GM23338 (cell line): ENCODE data around the gene FAM193B. TPM values are rescaled to one million over a fixed set of nuclear protein-coding genes. Genes with fewer than 3 reads are reported as not detected.

Experiments used
- ATAC-seq: fragments of 200-7000 bp; cut with Tn5 transposase; 3 replicates; pipeline ENCODE4 v1.9.1; 2020
- DNase-seq: peaks from one replicate; pipeline ENCODE4 v3.0.0-alpha.2; 2015; ENCODE audit warnings: low spot score
- H2AFZ ChIP-seq: fragments of 200-600 bp; sonication (generic); 2 replicates; pipeline ENCODE4 v1.8.0; 2016; ENCODE audit warnings: antibody characterized with exemption, mild to moderate bottlenecking, moderate library complexity
- H3F3A ChIP-seq: fragments of 200-600 bp; sonication (generic); replicated peaks from 2 replicates; pipeline ENCODE4 v1.8.0; 2017; ENCODE audit warnings: antibody characterized with exemption, mixed run types, low read depth
- H3K27ac ChIP-seq: fragments of 200-600 bp; sonication (generic); 2 replicates; pipeline ENCODE4 v1.6.1; 2016; ENCODE audit warnings: low read depth
- H3K27me3 ChIP-seq: fragments of 200-600 bp; sonication (generic); 2 replicates; pipeline ENCODE4 v1.8.0; 2016; ENCODE audit warnings: mild to moderate bottlenecking, mixed run types, moderate library complexity; ENCODE audit not compliant: insufficient read depth
- H3K36me3 ChIP-seq: fragments of 200-600 bp; sonication (generic); 2 replicates; pipeline ENCODE4 v1.8.0; 2016; ENCODE audit warnings: mild to moderate bottlenecking; ENCODE audit not compliant: insufficient read depth
- H3K4me1 ChIP-seq: fragments of 200-600 bp; sonication (generic); 2 replicates; pipeline ENCODE4 v1.8.0; 2016; ENCODE audit warnings: mild to moderate bottlenecking, moderate library complexity; ENCODE audit not compliant: insufficient read depth
- H3K4me2 ChIP-seq: fragments of 200-600 bp; sonication (generic); 2 replicates; pipeline ENCODE4 v1.7.1; 2017; ENCODE audit warnings: mixed run types
- H3K4me3 ChIP-seq: fragments of 200-600 bp; sonication (generic); 2 replicates; pipeline ENCODE4 v1.6.1; 2016; ENCODE audit warnings: mixed run types
- H3K79me2 ChIP-seq: fragments of 200-600 bp; sonication (generic); replicated peaks from 2 replicates; pipeline ENCODE4 v1.8.0; 2017; ENCODE audit warnings: mild to moderate bottlenecking; ENCODE audit not compliant: insufficient read depth
- H3K9me2 ChIP-seq: fragments of 200-600 bp; sonication (generic); 2 replicates; pipeline ENCODE4 v1.8.0; 2017; ENCODE audit not compliant: insufficient read depth
- H4K20me1 ChIP-seq: fragments of 200-600 bp; sonication (generic); replicated peaks from 2 replicates; pipeline ENCODE4 v1.8.0; 2017; ENCODE audit warnings: mild to moderate bottlenecking; ENCODE audit not compliant: insufficient read depth
- H3K27ac Mint-ChIP-seq: 2 replicates; pipeline ENCODE4 v1.8.0; 2020; ENCODE audit warnings: inconsistent platforms, mild to moderate bottlenecking, moderate library complexity, mixed read lengths
- H3K27me3 Mint-ChIP-seq: 3 replicates; pipeline ENCODE4 v1.8.0; 2022; ENCODE audit warnings: low read depth, mild to moderate bottlenecking, moderate library complexity, mixed read lengths, inconsistent platforms; ENCODE audit not compliant: insufficient read depth, poor library complexity
- H3K36me3 Mint-ChIP-seq: 3 replicates; pipeline ENCODE4 v1.8.0; 2021; ENCODE audit warnings: low read depth, mild to moderate bottlenecking, inconsistent platforms, moderate library complexity, mixed read lengths
- H3K4me1 Mint-ChIP-seq: 3 replicates; pipeline ENCODE4 v1.8.0; 2020; ENCODE audit warnings: mild to moderate bottlenecking, inconsistent platforms, mixed read lengths
- H3K4me3 Mint-ChIP-seq: 3 replicates; pipeline ENCODE4 v1.8.0; 2021; ENCODE audit warnings: moderate library complexity, mild to moderate bottlenecking, inconsistent platforms, mixed read lengths
- H3K9me3 Mint-ChIP-seq: 3 replicates; pipeline ENCODE4 v1.8.0; 2020; ENCODE audit warnings: moderate library complexity, mild to moderate bottlenecking, inconsistent platforms, mixed read lengths
- CREB1 ChIP-seq: fragments of 250-450 bp; sonication (Bioruptor Pico); IDR thresholded peaks from 2 replicates; pipeline ENCODE4 v1.5.0; 2020; ENCODE audit warnings: low read depth, mild to moderate bottlenecking, moderate library complexity
- ETS1 ChIP-seq: IDR thresholded peaks from 2 replicates; pipeline ENCODE4 v1.6.1; 2016; ENCODE audit warnings: antibody characterized with exemption
- EZH2phosphoT487 ChIP-seq: fragments of 200-600 bp; sonication (generic); IDR thresholded peaks from one replicate; pipeline ENCODE4 v1.8.1; 2018; ENCODE audit warnings: antibody characterized with exemption; ENCODE audit not compliant: unreplicated experiment
- NANOG ChIP-seq: IDR thresholded peaks from 2 replicates; pipeline ENCODE4 v1.6.1; 2016; ENCODE audit warnings: antibody characterized with exemption, borderline replicate concordance
- POLR2AphosphoS5 ChIP-seq: IDR thresholded peaks from 2 replicates; pipeline ENCODE4 v1.6.1; 2016; ENCODE audit warnings: antibody characterized with exemption, low read depth
- STAT1 ChIP-seq: IDR thresholded peaks from one replicate; pipeline ENCODE4 v1.6.1; 2016; ENCODE audit warnings: antibody characterized with exemption; ENCODE audit not compliant: unreplicated experiment
- ZNF114 ChIP-seq: fragments of 250-450 bp; sonication (Bioruptor Pico); IDR thresholded peaks from 2 replicates; pipeline ENCODE4 v1.5.0; 2020; ENCODE audit warnings: mild to moderate bottlenecking, moderate library complexity
- polyA plus RNA-seq: library from polyadenylated mRNA; unstranded; fragments of >200 nt; fragmentation: Nextera tagmentation; extraction: Ambion mirVana; gene quantifications from 2 replicates; pipeline ENCODE4 v1.2.1, GENCODE V29; 2016
- total RNA-seq: library from RNA; depleted of rRNA; stranded (reverse); fragments of >200 nt; shearing (Covaris generic); gene quantifications from 2 replicates; pipeline ENCODE4 v1.2.3, GENCODE V29; 2014
- TF ChIP-seq, protein P1 (sequence below): IDR thresholded peaks from one replicate; pipeline ENCODE4 v1.6.1; 2018; ENCODE audit warnings: antibody characterized with exemption; ENCODE audit not compliant: unreplicated experiment

Gene FAM193B
- total and polyA plus RNA-seq, 2 experiments from 2014 or later = 44.4 to 58.6 TPM

DNA sequence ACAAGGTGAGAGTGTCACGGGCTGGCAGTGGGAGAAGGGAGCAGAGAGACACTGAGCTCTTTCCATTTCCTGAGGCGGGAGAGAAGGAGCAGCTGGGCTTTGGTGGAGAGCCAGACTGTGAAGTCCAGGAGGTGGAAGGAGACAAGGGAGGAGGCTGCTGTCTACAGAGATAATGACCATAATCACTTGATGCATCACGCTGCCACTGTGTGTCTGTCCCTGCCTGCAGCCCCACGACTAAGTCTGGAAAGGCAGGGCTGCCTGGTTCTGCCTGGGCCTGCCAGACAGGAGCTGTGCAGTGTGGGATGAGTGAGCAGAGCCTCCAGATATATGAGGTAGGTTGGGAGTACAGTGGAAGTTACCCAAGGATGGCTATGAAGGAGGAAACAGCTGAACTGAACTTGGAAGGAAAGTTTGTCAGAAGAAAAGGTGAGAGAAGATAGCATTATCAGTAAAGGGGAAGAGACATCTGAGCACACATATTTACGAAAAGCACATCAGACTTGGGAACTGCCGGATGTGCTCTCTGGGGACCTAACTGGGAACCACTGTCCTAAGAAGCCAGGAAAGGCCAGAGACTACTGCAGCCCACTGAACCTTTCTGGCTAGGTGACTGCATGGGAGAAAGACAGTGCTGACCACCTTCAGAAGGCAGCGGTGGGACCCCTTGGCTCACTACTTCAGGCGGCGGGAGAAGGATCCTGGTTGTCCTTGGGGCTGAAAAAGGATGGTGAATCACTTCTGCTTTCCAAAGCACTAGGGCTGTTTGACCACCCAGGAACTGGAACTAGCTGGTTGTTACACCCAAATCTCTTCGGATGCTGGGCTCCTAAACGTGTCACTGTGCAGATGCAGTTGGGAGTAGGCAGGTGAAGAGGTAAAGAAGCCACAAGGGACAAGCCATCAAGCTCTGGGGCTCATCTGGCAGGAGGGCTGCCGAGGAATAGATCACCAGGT lies 24.8 kb downstream of the FAM193B start (continued):
- TF ChIP-seq ZNF114 = no peak
- no peak for TF ChIP-seq ETS1
- no peak for TF ChIP-seq POLR2AphosphoS5
- TF ChIP-seq NANOG = no peak
- TF ChIP-seq STAT1 = no peak
- TF ChIP-seq EZH2phosphoT487 = no peak
- TF ChIP-seq CREB1 = no peak
- TF ChIP-seq, protein P1, sequence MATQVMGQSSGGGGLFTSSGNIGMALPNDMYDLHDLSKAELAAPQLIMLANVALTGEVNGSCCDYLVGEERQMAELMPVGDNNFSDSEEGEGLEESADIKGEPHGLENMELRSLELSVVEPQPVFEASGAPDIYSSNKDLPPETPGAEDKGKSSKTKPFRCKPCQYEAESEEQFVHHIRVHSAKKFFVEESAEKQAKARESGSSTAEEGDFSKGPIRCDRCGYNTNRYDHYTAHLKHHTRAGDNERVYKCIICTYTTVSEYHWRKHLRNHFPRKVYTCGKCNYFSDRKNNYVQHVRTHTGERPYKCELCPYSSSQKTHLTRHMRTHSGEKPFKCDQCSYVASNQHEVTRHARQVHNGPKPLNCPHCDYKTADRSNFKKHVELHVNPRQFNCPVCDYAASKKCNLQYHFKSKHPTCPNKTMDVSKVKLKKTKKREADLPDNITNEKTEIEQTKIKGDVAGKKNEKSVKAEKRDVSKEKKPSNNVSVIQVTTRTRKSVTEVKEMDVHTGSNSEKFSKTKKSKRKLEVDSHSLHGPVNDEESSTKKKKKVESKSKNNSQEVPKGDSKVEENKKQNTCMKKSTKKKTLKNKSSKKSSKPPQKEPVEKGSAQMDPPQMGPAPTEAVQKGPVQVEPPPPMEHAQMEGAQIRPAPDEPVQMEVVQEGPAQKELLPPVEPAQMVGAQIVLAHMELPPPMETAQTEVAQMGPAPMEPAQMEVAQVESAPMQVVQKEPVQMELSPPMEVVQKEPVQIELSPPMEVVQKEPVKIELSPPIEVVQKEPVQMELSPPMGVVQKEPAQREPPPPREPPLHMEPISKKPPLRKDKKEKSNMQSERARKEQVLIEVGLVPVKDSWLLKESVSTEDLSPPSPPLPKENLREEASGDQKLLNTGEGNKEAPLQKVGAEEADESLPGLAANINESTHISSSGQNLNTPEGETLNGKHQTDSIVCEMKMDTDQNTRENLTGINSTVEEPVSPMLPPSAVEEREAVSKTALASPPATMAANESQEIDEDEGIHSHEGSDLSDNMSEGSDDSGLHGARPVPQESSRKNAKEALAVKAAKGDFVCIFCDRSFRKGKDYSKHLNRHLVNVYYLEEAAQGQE = no peak

GRCh38 chr5:177528631-177529030 lies 25.7 kb downstream of the FAM193B start:
- Histone ChIP-seq H2AFZ (no peak overlapping the region), H3K79me2 (no peaks in the 10 kb centered on the region), H3F3A (no peaks in the 10 kb centered on the region), H3K4me2 (no peak overlapping the region), H3K27ac (no peak overlapping the region), H3K36me3 (peaks cover 7% of the 10 kb centered on the region; the same call in 1 of the 2 replicates), H4K20me1 (peaks cover 4% of the 10 kb centered on the region), H3K27me3 (no peaks in the 10 kb centered on the region), H3K4me3 (no peak overlapping the region), H3K9me2 (no peaks in the 10 kb centered on the region), H3K4me1 (no peaks in the 10 kb centered on the region)
- Mint-ChIP-seq H3K4me1 (no peaks in the 10 kb centered on the region), H3K36me3 (peaks cover 31% of the 10 kb centered on the region), H3K4me3 (no peak overlapping the region), H3K27me3 (peaks cover 4% of the 10 kb centered on the region), H3K27ac (no peak overlapping the region), H3K9me3 (no peaks in the 10 kb centered on the region)
- ATAC-seq (no peak), DNase-seq (no peak)
- no peak for TF ChIP-seq EZH2phosphoT487
- TF ChIP-seq ZNF114 = no peak

- Histone ChIP-seq H3K4me3 (no peak overlapping the region), H3K79me2 (no peaks in the 10 kb centered on the region), H3K36me3 (peaks cover 14% of the 10 kb centered on the region; the same call in 1 of the 2 replicates), H4K20me1 (peaks cover 8% of the 10 kb centered on the region), H2AFZ (no peak overlapping the region), H3K9me2 (no peaks in the 10 kb centered on the region), H3K27ac (no peak overlapping the region), H3K27me3 (no peaks in the 10 kb centered on the region), H3K4me2 (no peak overlapping the region), H3F3A (no peaks in the 10 kb centered on the region), H3K4me1 (no peaks in the 10 kb centered on the region)
- no peak for ATAC-seq
- Mint-ChIP-seq H3K27ac (no peak overlapping the region), H3K4me3 (no peak overlapping the region), H3K9me3 (no peaks in the 10 kb centered on the region), H3K36me3 (peaks cover 28% of the 10 kb centered on the region), H3K4me1 (no peaks in the 10 kb centered on the region), H3K27me3 (peaks cover 4% of the 10 kb centered on the region)
- DNase-seq = no peak
- TF ChIP-seq, protein P1 = no peak
- TF ChIP-seq ZNF114 (no peak), CREB1 (no peak), POLR2AphosphoS5 (no peak)
Observed at GRCh38 chr5:177527595-177527994, 26.8 kb downstream of the FAM193B start.
